Kidney (tissue), 14 donors: ENCODE results near the gene EPHB4. TPM values are rescaled to one million over a fixed set of nuclear protein-coding genes. Genes with fewer than 3 reads are reported as not detected.
A peak's percentile ranks its signal among the peaks of the same experiment; 100 is the strongest.

Source experiments
- DNase-seq, 5 donors: peaks; one replicate each; pipeline ENCODE4 v3.0.0-alpha.2; 2013 to 2020
- FAIRE-seq: peaks from 2 replicates; lab custom pipeline; 2012; peaks lifted over from hg19 to GRCh38; lab: Jason Lieb, UNC
- H3K27ac ChIP-seq, 2 donors: one replicate each; pipeline ENCODE4 v1.7.0; 2013; ENCODE audit warnings: low read depth in 2 of 2, low read length in 2 of 2, inconsistent platforms in 1 of 2
- H3K27me3 ChIP-seq: one replicate; pipeline ENCODE4 v1.7.1; 2013; ENCODE audit warnings: low read length, inconsistent platforms; ENCODE audit not compliant: control insufficient read depth, insufficient read depth
- H3K36me3 ChIP-seq, 3 donors: one replicate each; pipeline versions ENCODE4 v1.7.0 to v1.7.1; 2013; ENCODE audit warnings: low read length in 3 of 3, control low read depth in 1 of 3, inconsistent platforms in 1 of 3; ENCODE audit not compliant: insufficient read depth in 3 of 3, control insufficient read depth in 2 of 3
- H3K4me1 ChIP-seq, 3 donors: one replicate each; pipeline versions ENCODE4 v1.7.0 to v1.7.1; 2013; ENCODE audit warnings: low read length in 3 of 3, inconsistent platforms in 1 of 3, low read depth in 1 of 3; ENCODE audit not compliant: control insufficient read depth in 2 of 3, insufficient read depth in 2 of 3
- H3K4me3 ChIP-seq, 3 donors: one replicate each; pipeline versions ENCODE4 v1.7.0 to v1.8.1; 2013; ENCODE audit warnings: low read length in 3 of 3, control low read depth in 1 of 3, inconsistent platforms in 1 of 3
- H3K9ac ChIP-seq, 3 donors: one replicate each; pipeline versions ENCODE4 v1.7.0 to v1.7.1; 2013; ENCODE audit warnings: low read length in 3 of 3, control low read depth in 1 of 3, inconsistent platforms in 1 of 3
- H3K9me3 ChIP-seq, 3 donors: one replicate each; pipeline versions ENCODE4 v1.7.0 to v1.7.1; 2013; ENCODE audit warnings: low read length in 3 of 3, control low read depth in 1 of 3, inconsistent platforms in 1 of 3; ENCODE audit not compliant: control insufficient read depth in 2 of 3, insufficient read depth in 1 of 3
- intact Hi-C: fragments of 100-400 bp; cut with DNase I; formaldehyde crosslinking; loops from one replicate; pipeline ENCODE4 v1.11.1; 2022
- polyA plus RNA-seq: library from polyadenylated mRNA; stranded (reverse); fragments of 350-450 nt; fragmentation: Illumina TruSeq; extraction: RNeasy Lipid Tissue Mini Kit (QIAGEN cat#74804); gene quantifications from one replicate; pipeline ENCODE4 v1.2.3, GENCODE V29; 2014; ENCODE audit warnings: low read depth, low replicate concordance; ENCODE audit not compliant: insufficient read depth
- total RNA-seq: library from RNA; stranded (reverse); fragmentation: NEBNext Ultra II Directional; extraction: Animal tissue kit (Norgen Biotek cat#: 25700); gene quantifications from one replicate; pipeline ENCODE4 v1.2.1, GENCODE V29; 2021
- TF ChIP-seq, protein P1 (sequence below): IDR thresholded peaks from 3 replicates; pipeline ENCODE4 v1.5.1; 2012; ENCODE audit warnings: mild to moderate bottlenecking, moderate library complexity, borderline replicate concordance; ENCODE audit not compliant: insufficient read depth; ENCODE audit errors: extremely low read depth
- donor health status: control.
- donor health status: control.
- donor health status: control.
- donor health status: control.
- donor health status: control.
- donor health status: DM: yes; HTN: yes; CAD: no.
- donor health status: Normal renal cell carcinoma (clear cell type).

EPHB4 gene
- total and polyA plus RNA-seq, 2 donors from 2014 or later: 33.2 to 65.5 TPM

DNA sequence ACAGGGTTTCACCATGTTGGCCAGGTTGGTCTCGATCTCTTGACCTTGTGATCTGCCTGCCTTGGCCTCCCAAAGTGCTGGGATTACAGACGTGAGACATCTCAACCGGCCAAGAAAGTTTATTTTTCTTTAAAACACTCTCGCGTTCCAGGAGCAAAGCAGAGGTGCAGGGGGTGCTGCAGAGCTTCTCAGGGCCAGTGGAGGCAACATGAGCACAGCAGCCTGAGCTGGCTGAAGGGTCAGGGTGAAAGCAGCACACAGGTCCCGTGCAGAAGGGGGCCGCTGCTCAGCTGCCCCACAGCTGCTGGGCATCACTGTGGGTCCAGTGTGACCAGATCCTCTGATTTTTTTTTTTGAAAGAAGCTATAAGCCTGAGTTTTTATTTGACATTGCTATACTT lies 46.1 kb downstream of the EPHB4 start:
- Histone ChIP-seq H3K4me3 (no peak overlapping the region), H3K4me1 (no peaks in the 10 kb centered on the region), H3K9ac (no peak overlapping the region), H3K9me3 (peaks cover 0 to 4% (median 0%) of the 10 kb centered on the region in 3 donors), H3K27me3 (no peaks in the 10 kb centered on the region), H3K27ac (no peak overlapping the region), H3K36me3 (no peaks in the 10 kb centered on the region)
- DNase-seq (peak in 1 of 5 donors; percentile 15), FAIRE-seq (no peak)
- TF ChIP-seq, protein P1, sequence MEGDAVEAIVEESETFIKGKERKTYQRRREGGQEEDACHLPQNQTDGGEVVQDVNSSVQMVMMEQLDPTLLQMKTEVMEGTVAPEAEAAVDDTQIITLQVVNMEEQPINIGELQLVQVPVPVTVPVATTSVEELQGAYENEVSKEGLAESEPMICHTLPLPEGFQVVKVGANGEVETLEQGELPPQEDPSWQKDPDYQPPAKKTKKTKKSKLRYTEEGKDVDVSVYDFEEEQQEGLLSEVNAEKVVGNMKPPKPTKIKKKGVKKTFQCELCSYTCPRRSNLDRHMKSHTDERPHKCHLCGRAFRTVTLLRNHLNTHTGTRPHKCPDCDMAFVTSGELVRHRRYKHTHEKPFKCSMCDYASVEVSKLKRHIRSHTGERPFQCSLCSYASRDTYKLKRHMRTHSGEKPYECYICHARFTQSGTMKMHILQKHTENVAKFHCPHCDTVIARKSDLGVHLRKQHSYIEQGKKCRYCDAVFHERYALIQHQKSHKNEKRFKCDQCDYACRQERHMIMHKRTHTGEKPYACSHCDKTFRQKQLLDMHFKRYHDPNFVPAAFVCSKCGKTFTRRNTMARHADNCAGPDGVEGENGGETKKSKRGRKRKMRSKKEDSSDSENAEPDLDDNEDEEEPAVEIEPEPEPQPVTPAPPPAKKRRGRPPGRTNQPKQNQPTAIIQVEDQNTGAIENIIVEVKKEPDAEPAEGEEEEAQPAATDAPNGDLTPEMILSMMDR: no peak
- intact Hi-C loops: no loop called here

DNA sequence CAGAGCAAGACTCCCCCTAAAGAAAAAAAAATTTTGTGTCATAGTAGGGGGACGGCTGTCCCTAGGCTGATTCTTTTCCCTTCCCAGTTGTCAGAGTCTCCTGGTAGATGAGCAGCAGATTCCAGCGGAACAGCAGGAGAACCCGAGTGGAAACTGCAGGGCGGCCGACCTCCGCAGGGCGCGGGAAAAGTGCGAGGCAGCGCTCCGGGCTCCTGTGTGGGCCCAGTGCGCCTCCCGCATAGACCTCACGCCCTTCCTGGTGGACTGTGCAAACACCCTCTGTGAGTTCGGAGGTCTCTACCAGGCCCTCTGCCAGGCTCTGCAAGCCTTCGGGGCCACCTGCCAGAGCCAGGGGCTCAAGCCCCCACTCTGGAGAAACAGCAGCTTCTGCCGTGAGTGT lies 48.0 kb downstream of the EPHB4 start:
- no peaks in the 10 kb centered on the region for H3K36me3 ChIP-seq
- no peak overlapping the region for H3K27ac ChIP-seq
- H3K4me1 ChIP-seq: no peaks in the 10 kb centered on the region
- no peaks in the 10 kb centered on the region for H3K27me3 ChIP-seq
- no peak overlapping the region for H3K4me3 ChIP-seq
- DNase-seq: peak in 1 of 5 donors; percentile 15
- TF ChIP-seq, protein P1: no peak
- intact Hi-C loops: no loop called here
- FAIRE-seq: no peak
- no peak overlapping the region for H3K9ac ChIP-seq
- H3K9me3 ChIP-seq: peaks cover 0 to 4% (median 0%) of the 10 kb centered on the region in 3 donors

DNA sequence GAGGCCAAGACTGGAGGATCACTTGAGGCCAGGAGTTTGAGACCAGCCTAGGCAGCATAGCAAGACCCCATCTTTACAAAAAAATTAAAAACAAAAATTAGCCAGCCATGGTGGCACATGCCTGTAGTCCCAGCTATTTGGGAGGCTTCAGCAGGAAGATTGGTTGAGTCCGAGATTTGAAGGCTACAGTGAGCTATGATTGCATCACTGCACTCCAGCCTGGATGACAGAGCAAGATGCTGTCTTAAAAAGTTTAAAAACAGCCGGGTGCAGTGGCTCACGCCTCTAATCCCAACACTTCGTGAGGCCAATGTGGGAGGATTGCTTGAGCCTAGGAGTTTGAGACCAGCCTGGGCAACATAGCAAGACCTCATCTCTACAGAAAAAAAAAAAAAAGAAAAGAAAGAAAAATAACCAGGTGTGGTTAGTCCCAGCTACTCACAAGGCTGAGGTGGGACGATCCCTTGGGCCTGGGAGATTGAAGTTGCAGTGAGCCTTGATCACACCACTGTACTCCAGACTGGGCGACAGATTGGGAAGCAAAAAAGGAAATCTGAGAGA lies 49.2 kb downstream of the EPHB4 start:
- Histone ChIP-seq H3K27me3 (no peaks in the 10 kb centered on the region), H3K9me3 (no peaks in the 10 kb centered on the region), H3K4me1 (no peaks in the 10 kb centered on the region), H3K27ac (no peak overlapping the region), H3K4me3 (no peak overlapping the region), H3K36me3 (no peaks in the 10 kb centered on the region), H3K9ac (no peak overlapping the region)
- FAIRE-seq (no peak), DNase-seq (no peak)
- TF ChIP-seq, protein P1: no peak
- intact Hi-C loops: no loop called here

DNA sequence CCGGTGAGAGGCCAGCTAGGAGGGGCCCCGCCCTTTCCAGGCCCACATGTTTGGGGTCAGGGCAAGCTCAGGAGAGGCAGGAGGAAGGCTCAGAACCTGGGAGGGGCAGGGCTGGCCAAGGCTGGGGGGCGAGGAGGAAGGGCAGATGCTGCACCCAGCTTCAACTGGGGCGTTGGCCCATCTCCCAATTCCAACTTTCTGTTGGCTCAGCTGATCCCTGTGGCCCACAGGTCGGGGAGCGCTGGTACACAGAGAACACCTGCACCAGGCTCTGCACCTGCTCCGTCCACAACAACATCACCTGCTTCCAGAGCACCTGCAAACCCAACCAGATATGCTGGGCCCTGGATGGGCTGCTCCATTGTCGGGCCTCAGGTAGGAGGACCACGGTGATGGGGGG lies 53.8 kb downstream of the EPHB4 start:
- FAIRE-seq: no peak
- intact Hi-C loops: no loop called here

More for the DNA sequence above, 53.8 kb downstream of the EPHB4 start:
- H3K9me3 ChIP-seq: no peaks in the 10 kb centered on the region
- no peak overlapping the region for H3K4me3 ChIP-seq
- H3K27ac ChIP-seq: no peak overlapping the region
- no peaks in the 10 kb centered on the region for H3K4me1 ChIP-seq
- no peak for DNase-seq
- TF ChIP-seq, protein P1: no peak
- H3K27me3 ChIP-seq: no peaks in the 10 kb centered on the region
- H3K9ac ChIP-seq: no peak overlapping the region
- no peaks in the 10 kb centered on the region for H3K36me3 ChIP-seq
